GM21515 (cell line): ENCODE results near the gene SDCCAG8.

Experiments
- ATAC-seq: cut with Tn5 transposase; IDR thresholded peaks from one replicate; pipeline ENCODE4 v1.9.1; 2021; ENCODE audit not compliant: unreplicated experiment

SDCCAG8 gene

DNA sequence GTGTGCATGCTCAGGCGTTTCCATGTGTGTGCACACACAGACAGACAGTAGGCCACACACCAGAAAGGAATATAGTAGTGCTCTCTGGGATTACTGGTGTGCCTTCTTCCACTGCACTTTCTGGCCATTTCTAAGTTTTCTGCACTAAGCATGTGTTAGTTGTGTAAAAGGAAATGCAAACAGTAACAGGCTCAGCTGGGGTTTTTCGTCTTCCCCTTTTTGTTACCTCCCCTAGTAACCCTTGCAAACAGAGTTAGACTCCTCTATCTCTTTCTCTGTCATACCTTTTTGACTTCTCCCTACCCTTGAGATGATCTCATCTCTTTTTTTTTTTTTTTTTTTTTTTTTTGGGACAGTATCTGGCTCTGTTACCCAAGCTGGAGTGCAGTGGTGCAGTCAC is 196.3 kb downstream of the SDCCAG8 start:
- ATAC-seq, result no peak

DNA sequence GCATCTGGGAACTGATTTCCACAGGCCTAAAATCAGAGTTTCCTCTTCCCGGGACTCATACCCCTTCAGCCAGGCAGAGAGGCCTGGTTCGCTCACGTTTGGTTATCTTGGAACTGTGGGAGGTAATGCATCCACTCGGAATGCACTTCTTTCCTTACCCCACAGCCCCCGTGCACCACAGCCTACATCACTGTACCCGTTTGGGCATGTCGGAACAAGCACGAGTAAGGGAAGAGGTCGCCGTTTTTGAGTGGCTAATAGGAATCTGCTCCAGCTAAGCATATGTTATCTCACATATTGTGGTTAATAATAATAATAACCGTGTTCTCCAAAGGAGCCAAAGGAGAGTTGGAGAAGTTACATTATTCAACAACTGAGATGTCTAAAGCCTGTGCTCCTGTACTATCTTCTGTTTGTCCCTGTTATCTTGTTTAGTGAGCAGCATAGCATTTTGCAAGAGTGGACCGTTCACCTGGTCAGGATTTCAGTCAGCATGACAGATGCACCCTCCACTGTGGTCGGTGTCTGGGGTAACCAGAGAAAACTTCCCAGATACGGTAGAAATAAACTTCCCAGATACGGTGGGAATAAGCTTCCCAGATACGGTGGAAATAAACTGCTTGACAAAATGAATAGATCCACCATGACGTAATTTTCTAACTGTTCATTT is 198.6 kb downstream of the SDCCAG8 start:
- ATAC-seq, result no peak

DNA sequence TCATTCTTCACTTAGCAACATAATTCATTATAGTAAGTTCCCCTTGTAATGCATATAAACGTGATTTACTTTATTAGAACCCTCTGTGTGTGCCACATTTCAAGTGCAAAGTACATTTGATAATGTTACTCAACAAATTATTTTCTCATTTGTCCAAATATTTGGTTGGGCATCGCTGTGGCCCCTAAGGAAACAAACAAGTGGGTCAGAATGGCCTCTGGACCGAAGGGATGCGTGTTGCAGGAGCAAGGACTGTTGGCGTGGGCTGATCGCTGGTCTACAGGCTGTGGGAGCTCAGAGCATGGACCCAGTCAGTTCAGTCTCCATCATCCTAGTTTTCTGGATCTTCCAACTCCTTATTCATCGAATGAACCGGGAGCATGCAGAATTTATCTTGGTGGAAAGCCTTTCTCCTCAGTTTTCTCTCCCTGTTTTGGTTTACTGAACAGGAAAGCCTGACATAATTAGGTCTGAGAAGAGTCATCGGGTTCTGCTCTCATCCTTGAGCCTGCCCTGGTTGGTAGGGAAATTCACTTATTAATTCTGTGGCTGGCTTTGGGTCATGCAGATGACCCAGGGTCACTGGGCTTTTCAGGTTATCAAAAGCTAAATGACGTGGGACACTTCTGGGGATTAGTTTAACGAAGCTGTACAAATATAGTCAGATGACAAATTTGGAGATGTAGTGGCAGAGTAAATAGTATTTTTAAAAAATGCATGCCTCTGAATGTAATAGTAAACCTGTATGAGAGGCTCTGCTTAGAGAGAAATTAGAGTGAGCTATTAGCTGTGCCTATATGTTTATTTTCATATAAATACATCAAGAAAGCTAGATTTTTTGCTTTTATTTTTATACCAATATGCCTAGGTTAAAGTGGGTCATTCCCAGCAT is 200.2 kb downstream of the SDCCAG8 start:
- no peak for ATAC-seq

DNA sequence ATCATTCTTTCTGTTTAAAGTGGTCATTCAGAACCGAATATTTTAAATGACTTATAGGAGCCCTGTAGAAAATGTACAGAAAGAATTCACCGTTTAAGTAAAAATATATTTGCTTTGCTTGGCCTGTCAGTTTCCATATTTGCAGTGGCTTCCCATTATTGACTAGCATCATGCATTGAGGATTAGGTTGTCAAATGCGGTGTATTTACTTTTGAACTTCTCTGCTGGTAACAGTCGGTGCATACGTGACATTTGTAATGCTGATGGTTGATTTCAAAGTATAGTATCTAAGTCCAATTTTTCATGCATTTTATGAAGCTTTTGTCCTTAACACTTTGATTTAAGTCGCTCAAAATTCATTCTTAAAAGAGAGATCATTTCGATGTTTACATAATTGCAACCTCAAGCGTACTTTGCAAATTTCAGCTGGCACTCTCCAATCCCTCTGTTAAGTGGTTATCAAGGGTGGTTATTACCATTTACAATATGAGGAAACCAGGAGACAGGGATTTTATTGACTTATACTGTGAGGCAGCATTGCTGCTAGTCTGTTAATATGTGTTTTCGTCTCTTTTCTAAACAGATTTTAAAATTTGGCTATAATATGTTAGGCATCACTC is 201.6 kb downstream of the SDCCAG8 start:
- ATAC-seq, result no peak

DNA sequence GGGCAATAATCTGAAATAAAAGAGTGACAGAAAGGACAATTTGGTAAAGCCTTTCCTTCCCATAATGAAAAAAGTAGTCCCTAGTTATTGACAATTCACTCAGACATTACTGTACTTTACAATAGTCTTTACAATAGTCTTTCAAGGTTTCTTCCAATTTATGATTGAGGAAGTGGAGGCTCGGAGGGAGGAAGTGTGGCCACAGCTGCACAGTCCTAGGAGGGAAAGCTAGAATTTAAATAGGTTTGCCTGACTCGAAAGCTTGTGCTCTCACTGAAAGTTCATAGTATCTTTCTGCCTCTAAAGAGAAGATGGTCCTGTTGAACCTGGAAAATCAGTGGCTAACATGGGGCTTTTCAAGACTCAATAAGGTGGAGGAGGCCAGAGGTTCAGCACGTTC is 203.2 kb downstream of the SDCCAG8 start:
- no peak for ATAC-seq

DNA sequence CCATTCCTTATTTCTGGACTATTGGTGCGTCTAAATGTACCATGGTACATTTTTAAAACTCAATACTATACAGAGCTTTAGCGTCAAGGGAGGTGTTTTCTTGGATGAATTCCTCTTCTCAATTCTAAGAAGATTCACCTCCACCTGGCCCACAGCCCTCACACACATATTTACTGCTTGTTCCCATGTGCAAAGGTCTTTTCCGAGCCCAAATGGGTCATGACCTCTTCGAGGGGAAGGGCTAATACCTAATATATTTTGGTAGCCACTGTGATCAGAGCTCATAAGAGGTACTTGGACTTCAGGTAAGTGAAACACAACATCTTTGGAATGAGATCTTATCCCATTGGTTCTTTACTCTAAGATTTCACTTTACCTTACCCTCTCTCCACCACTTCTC is 205.9 kb downstream of the SDCCAG8 start:
- ATAC-seq, result no peak

DNA sequence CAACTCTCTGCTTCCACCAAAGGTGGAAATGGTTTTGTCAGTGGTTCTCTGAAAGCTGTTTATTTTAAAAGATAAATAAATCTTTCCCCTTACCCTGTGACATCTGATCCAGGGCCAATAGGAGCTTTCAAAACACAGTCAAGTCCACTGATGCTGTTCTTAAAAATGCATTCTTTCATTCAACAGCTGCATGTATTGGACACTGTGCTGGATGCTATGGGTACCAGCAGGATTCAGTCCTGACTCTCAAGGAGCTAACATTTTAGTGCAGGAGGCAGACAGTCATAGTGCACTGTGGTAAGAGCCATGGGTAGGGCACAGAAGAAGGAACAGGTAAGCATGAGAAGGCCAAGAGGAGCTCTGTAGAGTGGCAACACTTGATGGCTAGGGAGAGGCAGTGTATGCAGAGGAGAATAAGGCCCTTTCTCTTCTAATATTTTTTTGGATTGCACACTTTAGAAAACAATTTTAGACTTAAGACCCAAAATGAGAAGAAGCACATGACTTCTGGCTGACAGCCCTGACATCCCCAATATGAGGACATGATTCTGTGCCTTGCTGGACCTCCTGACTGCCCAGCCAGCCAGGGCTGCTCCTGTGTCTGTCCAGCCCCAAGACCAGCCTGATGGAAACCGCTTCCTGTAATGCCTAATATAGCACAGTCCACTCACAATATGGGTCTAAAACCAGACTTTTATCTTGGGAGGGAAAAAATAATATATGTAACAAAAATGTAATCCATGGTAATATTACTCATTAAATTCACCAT is 207.3 kb downstream of the SDCCAG8 start:
- no peak for ATAC-seq

DNA sequence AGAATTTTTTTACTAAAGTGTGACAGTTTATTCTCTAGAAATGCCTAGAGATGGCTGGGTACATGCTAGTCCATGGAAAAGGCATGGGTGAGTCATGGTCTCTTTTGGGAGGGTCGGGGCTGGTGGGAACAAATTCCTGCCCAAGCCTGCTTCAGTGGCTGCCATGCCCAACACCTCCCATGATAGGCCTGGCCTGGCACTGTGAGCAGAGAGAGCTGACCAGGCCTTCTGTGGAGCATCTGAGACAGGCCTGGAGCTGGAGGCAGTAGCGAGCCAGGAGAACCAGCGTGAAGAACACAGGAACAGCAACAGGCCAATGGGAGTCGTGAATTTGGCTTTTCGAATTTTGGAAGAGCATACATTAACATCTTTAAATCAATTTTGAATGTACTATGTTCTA is 209.2 kb downstream of the SDCCAG8 start:
- no peak for ATAC-seq

DNA sequence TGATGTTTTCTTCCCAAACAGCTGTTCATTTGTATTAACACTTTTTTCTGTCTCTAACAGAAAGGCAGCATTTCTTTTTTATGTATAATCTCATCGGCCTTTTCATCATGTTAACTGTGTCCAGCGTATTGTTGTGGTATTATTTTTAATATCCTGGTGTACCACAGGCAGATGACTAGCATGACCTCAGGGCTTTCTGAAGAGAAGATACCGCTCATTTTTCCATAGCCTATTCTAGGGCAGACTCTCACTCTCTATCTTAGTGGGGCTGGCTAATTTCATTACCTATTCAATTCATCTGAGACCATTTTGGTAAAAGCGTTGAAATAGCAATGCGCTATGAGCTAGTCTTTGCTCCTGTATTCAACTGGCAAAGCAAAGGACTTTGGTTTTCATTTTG is 209.9 kb downstream of the SDCCAG8 start:
- no peak for ATAC-seq

DNA sequence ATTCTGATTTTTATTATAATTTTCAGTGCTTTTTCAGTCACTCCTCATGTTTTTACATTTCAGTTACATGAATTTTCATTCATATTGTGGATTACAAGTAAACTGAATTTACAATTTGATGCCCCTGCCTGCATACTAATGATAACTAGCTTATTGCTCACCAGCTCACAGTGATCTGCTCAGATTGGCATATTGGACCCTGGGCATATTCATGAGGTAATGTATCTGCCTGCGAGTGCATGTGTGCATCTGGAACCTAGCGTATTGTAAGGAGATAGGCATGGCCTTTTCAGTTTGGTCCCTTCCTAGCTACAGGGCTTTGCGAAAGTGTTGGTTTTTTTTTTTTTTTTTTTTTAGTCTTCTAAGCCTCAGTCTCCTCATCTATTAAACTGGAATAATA is 213.7 kb downstream of the SDCCAG8 start:
- no peak for ATAC-seq

DNA sequence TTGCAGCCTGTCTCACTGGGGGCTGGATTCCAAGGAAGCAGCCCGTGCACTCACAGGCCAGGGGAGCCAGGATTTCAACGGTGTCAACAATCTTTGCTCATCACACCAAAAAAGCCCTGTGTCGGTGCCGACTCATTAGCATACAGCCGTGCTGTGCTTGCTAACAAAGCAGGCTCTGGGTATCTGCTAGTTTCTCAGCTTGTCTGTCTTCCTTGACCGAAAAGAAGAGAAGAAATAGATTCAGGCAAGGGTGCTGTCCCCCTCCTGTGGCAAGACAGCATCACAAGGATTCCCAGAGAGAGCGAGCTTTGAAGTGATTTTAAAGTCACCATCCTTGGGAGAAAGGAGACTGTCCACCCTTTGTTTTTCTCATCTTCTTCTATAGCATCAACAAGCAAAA is 214.7 kb downstream of the SDCCAG8 start:
- no peak for ATAC-seq

DNA sequence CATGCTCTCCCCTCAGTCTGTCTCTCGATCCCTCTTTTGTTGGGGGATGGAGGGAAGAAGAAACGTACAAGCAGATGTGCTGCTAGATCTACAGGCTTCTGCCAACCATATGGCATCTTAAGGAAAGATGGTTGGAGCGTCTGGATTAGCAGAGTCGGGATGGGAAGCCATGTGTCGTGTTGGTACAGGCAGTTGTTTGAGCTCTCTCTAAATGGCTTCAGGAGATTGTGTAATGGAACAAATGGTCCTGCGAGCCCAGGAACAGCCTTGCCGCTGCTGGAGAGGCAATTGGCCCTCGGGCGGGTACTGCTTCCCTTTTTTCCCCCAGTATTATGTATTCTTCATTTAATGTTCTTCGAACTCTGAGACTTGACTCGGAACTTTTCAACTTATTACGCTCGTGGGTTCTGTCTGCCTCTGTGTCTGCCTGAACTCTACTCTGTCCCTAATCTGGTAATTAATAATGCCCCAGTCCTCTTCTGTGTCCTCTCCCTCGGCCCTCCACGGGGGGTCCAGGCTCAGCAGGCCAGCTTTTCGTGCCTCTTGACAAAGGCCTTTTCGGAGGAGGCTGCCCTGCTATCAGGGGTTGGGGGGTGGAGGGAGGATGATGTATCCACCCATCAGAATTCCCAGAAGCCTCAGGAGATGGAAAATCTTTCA is 215.3 kb downstream of the SDCCAG8 start:
- no peak for ATAC-seq

DNA sequence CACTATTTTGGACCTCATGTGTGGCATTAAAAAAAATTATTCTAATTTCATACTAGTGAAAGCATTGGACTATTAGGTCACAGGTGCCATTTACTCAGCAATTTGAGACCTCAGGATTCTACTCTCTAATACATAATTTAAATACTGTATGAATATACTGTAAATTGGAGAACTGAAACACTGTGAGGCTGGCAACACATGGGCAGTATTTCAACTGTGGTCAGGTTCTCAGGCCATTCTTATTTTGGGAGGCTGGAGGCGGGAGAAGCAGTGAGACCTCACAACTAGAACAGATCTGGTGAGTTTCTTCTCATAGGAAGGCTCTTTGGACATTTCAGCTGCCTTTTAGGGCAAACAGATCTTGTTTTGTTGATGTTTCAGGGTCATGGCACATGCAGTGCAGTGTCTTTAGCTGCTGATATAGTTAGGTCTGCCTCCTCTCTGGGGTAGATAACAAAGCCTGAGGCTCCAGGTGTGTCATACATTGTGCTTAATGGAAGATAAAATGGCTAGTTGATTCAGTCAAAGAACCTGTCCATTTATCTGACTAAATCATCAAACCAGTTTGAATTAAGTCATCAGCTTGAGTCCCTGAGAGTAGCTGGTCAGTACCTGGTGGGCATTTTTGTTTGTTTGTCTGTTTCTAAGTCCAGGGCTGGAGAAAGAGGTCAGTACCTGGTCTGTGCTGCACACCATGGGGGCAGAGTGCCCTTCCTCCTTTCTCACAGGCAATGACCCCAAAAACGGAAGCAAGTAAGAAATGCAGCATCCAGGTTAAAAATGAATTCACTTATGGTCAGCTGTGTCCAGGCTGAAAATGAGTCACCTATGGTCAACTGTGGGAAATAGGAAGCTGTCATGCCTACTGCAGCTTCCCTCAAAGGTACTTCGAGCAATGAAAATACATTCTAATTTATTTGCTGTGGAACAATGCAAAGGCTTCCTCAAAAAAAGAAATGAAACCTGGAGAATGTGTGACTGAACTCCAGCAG is 216.2 kb downstream of the SDCCAG8 start:
- peak; percentile 61 for ATAC-seq

DNA sequence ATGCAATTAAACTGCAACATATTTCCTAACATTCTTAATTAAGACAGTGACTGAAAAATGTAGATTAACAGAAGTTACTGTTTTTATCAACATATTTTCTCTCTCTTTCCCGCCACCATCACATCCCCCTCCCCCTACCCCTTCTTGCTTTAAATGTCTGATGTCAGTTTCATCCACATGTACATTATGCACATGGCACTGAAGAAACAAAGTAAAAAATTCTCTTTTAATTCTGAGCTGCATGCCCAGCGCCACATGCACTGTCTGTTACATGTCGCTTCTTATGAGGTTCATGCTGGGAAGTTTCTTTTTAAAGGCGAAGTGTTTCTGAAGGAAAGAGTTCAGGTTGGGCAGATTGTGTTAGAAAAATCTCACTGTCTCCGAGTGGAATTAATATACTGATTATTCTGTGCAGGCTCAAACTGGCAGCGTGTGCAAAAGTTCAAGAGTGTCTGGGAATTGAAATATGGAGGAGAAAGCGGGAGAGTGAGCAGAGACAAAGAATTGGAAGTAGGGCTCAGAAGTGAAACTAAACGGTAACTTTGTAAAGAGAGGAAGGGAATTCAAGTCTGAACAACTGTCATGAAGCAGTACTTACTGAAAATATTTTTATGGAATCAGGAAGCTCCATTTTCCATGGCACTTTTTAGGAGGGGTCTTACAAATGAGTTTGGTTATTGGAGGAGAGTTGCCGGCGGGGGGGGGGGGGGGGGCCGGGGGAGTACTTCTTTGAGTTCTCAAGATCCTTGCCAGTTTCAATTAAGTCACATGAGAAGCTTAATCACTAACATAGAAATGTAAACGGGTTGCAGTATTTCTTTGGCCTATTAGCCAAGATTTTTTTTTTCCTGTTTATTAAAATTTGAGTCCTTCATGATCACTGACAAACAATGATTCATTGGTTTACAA is 217.6 kb downstream of the SDCCAG8 start:
- no peak for ATAC-seq

DNA sequence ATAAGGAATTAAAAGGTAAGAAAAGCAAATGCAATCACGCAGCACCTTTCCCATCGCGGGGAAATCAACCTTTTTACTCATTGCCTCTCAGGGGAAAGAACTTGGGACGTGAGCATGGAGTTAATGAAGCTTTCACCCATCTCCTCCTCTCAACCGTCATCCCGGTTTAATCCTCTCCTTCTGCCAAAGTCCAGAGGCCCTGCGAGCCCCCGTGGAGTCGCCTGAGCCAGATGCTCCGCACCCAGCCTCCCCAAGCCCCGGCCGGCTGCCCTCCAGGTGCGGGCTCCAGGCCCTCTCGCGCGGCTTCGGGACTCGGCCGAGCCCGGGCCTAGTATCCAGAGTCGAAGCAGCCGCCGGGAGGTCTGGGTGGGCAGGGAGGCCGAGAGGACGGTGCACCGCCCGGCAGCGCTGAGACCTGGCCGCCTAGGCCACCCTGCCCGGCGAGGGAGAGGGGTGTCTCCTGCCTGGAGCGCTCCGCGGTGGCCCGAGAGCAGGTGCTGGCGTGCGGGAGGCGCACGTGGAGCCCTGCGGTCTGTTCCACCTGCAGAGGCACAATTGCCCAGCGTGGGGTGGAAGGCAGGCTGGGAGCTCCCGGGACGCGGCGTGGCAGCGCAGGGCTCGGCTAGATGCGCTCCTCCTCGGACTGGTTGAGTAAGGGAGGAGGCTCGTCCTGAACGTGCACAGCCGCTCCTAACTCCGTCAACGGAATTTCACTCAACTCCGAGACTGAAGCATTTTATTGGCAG is 218.5 kb downstream of the SDCCAG8 start:
- ATAC-seq, result no peak

DNA sequence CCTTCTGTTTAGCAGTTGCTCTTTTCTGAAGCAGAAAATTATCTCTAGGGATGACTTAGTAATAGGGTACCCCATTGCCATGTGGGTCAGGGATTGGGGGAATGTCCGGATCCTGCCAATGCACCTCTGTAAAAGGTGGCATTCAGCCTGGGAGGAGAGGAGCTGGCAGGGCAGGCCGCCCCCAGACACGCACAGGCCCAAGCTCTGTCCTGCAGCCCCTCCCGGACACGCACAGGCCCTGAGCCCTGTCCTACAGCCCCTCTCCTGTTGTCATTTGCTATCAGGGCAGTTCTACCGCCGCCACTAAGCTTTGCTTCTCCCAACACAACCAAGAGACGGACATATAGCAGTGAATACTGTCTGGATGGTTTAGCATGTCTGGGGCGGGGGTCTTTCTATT is 219.1 kb downstream of the SDCCAG8 start:
- no peak for ATAC-seq

DNA sequence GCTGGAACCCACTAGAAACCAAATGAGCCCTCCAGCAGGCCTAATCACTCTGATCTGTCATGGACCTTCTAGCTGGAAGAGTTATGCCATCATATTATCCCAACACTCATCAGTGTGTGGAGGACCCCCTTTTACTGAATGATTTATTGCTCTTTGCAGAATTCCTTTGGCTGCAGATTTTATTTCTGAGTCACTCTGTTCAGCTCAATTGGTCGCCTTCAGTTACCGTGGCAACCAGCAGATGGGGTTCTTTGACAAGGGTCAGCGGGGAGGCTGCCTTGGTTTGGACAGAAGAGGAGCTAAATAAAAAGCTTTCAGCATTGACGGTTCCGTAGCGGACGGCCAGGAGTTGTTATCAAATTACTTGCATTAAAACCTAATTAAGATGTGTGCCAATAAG is 220.1 kb downstream of the SDCCAG8 start:
- no peak for ATAC-seq

DNA sequence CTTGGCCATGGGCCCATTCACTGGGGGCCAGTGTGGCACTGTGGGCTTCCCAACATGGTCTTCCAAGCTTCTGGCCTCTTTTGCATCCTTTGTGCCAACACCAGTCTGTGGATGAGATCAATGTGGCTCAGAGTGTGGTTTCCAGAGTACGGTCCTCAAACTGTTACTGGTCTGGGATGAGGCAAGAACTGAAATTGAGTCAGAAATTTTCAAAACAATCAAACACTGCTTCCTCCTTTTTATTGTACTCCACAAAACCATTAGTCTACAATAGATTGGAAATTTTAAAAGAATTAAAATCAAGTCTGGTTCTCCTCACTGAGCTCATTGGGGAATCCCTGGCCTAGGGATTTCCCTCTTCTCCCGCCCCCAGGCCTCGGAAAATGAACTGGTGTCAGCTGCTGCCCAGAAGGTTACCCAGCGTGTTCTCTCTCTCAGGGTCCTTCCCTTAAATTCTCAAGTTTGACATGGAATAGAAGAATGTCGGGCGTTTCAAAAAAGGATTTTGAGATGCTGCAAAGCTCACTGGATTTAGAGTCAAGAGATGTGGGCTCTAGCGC is 222.0 kb downstream of the SDCCAG8 start:
- no peak for ATAC-seq
